Loucy (cell line): ENCODE measurements around the gene TMEM108.

Experiments used
- H2AFZ ChIP-seq: fragments of 200-600 bp; sonication (generic); 2 replicates; pipeline ENCODE4 v1.6.0; 2016; ENCODE audit warnings: antibody characterized with exemption, mild to moderate bottlenecking, low read length, moderate library complexity
- H3F3A ChIP-seq: fragments of 200-600 bp; 2 replicates; pipeline ENCODE4 v1.6.0; 2016; ENCODE audit warnings: antibody characterized with exemption, low read depth, mild to moderate bottlenecking
- H3K27me3 ChIP-seq: fragments of 200-600 bp; sonication (generic); 2 replicates; pipeline ENCODE4 v1.6.1; 2014; ENCODE audit warnings: low read length, mild to moderate bottlenecking; ENCODE audit not compliant: insufficient read depth, poor library complexity, severe bottlenecking
- H3K36me3 ChIP-seq: fragments of 200-600 bp; sonication (generic); 2 replicates; pipeline ENCODE4 v1.6.1; 2016; ENCODE audit warnings: low read length; ENCODE audit not compliant: insufficient read depth
- H3K4me1 ChIP-seq: fragments of 200-600 bp; sonication (generic); 2 replicates; pipeline ENCODE4 v1.5.1; 2014; ENCODE audit warnings: low read length, mild to moderate bottlenecking; ENCODE audit not compliant: insufficient read depth, poor library complexity, severe bottlenecking
- H3K4me2 ChIP-seq: fragments of 200-600 bp; sonication (generic); 2 replicates; pipeline ENCODE4 v1.6.0; 2014; ENCODE audit warnings: antibody characterized with exemption, low read length, low read depth, mild to moderate bottlenecking; ENCODE audit not compliant: poor library complexity, severe bottlenecking
- H3K4me3 ChIP-seq: fragments of 200-600 bp; sonication (generic); 2 replicates; pipeline ENCODE4 v1.5.1; 2014; ENCODE audit warnings: low read length, mild to moderate bottlenecking, mixed read lengths; ENCODE audit not compliant: poor library complexity, severe bottlenecking
- H3K79me2 ChIP-seq: fragments of 200-600 bp; sonication (generic); 2 replicates; pipeline ENCODE4 v1.6.1; 2014; ENCODE audit warnings: low read length; ENCODE audit not compliant: insufficient read depth
- H3K9ac ChIP-seq: fragments of 200-600 bp; sonication (generic); 2 replicates; pipeline ENCODE4 v1.6.0; 2014; ENCODE audit warnings: mild to moderate bottlenecking, low read depth, low read length, moderate library complexity; ENCODE audit not compliant: poor library complexity, severe bottlenecking
- H3K9me2 ChIP-seq: fragments of 200-600 bp; sonication (generic); replicated peaks from 2 replicates; pipeline ENCODE4 v1.6.1; 2016; ENCODE audit warnings: low read depth, low read length, mixed read lengths
- H3K9me3 ChIP-seq: fragments of 200-600 bp; sonication (generic); 2 replicates; pipeline ENCODE4 v1.6.1; 2014; ENCODE audit warnings: mild to moderate bottlenecking, antibody characterized with exemption, low read length, low read depth; ENCODE audit not compliant: insufficient read depth
- H4K20me1 ChIP-seq: fragments of 200-600 bp; sonication (generic); 2 replicates; pipeline ENCODE4 v1.6.0; 2014; ENCODE audit warnings: antibody characterized with exemption, low read length, mild to moderate bottlenecking; ENCODE audit not compliant: insufficient read depth, poor library complexity, severe bottlenecking
- EZH2phosphoT487 ChIP-seq: fragments of 200-600 bp; IDR thresholded peaks from 2 replicates; pipeline ENCODE4 v1.6.1; 2018; ENCODE audit warnings: antibody characterized with exemption, mild to moderate bottlenecking, moderate library complexity, borderline replicate concordance
- TF ChIP-seq, protein P1 (sequence below): fragments of 200-600 bp; sonication (generic); conservative IDR thresholded peaks from 2 replicates; pipeline ENCODE4 v1.5.1; 2014; ENCODE audit warnings: mild to moderate bottlenecking, antibody characterized with exemption, low read length

TMEM108 gene

DNA sequence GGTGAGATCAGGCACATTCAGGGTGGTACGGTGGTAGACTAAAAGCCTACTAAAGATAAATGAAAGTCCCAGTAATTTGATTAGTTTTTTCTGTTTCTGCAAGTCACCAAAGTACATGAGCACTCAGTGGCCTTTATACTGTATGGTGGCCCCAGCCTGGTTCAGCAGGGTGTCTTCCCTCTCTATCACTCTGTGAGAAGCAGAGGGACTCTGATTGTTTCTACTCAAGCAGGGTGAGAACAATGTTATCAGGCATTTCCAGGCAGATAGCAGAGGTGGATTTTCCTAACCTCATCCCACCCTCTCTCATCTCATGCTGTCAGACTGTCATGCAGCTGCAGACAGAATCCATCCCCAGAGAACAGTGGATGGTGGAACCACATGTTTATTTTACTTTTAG lies 290.2 kb downstream of the TMEM108 start:
- Histone ChIP-seq H3K4me2 (no peak overlapping the region), H3K4me3 (no peak overlapping the region), H3K9me2 (no peaks in the 10 kb centered on the region), H2AFZ (no peak overlapping the region), H3F3A (no peaks in the 10 kb centered on the region), H3K36me3 (no peaks in the 10 kb centered on the region), H3K9me3 (no peaks in the 10 kb centered on the region), H3K79me2 (no peaks in the 10 kb centered on the region), H4K20me1 (no peaks in the 10 kb centered on the region), H3K9ac (no peak overlapping the region), H3K27me3 (no peaks in the 10 kb centered on the region), H3K4me1 (no peaks in the 10 kb centered on the region)
- TF ChIP-seq, protein P1, sequence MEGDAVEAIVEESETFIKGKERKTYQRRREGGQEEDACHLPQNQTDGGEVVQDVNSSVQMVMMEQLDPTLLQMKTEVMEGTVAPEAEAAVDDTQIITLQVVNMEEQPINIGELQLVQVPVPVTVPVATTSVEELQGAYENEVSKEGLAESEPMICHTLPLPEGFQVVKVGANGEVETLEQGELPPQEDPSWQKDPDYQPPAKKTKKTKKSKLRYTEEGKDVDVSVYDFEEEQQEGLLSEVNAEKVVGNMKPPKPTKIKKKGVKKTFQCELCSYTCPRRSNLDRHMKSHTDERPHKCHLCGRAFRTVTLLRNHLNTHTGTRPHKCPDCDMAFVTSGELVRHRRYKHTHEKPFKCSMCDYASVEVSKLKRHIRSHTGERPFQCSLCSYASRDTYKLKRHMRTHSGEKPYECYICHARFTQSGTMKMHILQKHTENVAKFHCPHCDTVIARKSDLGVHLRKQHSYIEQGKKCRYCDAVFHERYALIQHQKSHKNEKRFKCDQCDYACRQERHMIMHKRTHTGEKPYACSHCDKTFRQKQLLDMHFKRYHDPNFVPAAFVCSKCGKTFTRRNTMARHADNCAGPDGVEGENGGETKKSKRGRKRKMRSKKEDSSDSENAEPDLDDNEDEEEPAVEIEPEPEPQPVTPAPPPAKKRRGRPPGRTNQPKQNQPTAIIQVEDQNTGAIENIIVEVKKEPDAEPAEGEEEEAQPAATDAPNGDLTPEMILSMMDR, result no peak
- no peak for TF ChIP-seq EZH2phosphoT487

DNA sequence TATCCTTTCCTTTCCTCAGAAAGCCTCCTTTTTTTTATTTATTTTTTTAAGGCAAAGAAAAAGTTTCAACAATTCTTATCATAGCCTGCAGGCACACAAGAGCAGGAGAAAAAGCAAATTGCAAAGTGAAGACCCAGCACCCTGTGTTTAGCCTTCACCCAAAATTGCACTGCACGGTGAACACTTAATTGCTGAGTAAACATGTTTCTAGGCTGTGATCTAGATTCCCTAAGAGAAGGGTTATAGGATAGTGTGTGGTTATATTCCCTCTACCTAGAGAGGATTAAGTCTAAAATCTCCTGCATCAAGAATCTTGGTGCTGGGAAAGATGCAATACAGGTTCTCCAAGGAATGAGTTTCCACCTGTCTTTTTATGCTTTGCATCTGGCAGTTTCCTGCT lies 291.4 kb downstream of the TMEM108 start:
- H3K9me2 ChIP-seq, result no peaks in the 10 kb centered on the region
- H4K20me1 ChIP-seq, result no peaks in the 10 kb centered on the region
- H2AFZ ChIP-seq, result no peak overlapping the region
- H3F3A ChIP-seq, result no peaks in the 10 kb centered on the region
- H3K36me3 ChIP-seq, result no peaks in the 10 kb centered on the region
- H3K27me3 ChIP-seq, result no peaks in the 10 kb centered on the region
- H3K9ac ChIP-seq, result no peak overlapping the region
- H3K4me1 ChIP-seq, result no peaks in the 10 kb centered on the region
- no peaks in the 10 kb centered on the region for H3K79me2 ChIP-seq
- H3K9me3 ChIP-seq, result no peaks in the 10 kb centered on the region
- H3K4me2 ChIP-seq, result no peak overlapping the region
- no peak overlapping the region for H3K4me3 ChIP-seq
- TF ChIP-seq, protein P1, result no peak
- TF ChIP-seq EZH2phosphoT487, result no peak

DNA sequence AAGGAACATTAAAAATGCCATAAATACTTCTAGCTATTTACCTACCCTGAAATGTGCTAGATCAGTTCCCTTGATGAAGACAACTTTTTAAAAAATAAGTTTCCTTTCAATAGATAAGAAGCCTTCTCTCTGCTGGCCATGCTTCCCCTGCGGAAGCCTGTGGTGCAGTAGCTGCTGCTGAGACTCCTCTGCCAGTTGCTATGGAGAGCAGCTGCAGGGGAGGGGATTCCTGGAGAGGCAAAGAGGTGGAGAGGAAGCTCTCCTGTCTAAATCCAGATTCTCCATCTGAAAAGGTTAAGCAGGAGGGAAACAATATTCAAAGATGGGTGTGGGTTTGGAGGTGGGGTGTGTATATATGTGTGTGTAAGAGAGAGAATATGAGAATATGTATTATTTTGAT lies 291.9 kb downstream of the TMEM108 start:
- Histone ChIP-seq H3F3A (no peaks in the 10 kb centered on the region), H3K27me3 (no peaks in the 10 kb centered on the region), H4K20me1 (no peaks in the 10 kb centered on the region), H3K4me1 (no peaks in the 10 kb centered on the region), H3K9me2 (no peaks in the 10 kb centered on the region), H3K4me3 (no peak overlapping the region), H3K9ac (no peak overlapping the region), H3K4me2 (no peak overlapping the region), H2AFZ (no peak overlapping the region), H3K9me3 (no peaks in the 10 kb centered on the region), H3K36me3 (no peaks in the 10 kb centered on the region), H3K79me2 (no peaks in the 10 kb centered on the region)
- no peak for TF ChIP-seq EZH2phosphoT487
- TF ChIP-seq, protein P1, result no peak
